Cardiac muscle cell (in vitro differentiated cells and primary cell): ENCODE measurements around the gene YES1. TPM values are rescaled to one million over a fixed set of nuclear protein-coding genes. Genes with fewer than 3 reads are reported as not detected.
"Not testable (repeated sequence)": the region's sequence is repeated elsewhere in the genome, so short reads cannot be mapped to it uniquely, and the experiment has no call there.

Experiments
- DNase-seq, 2 donors: peaks; one replicate each; pipeline versions ENCODE4 v3.0.0 to v3.0.0-alpha.2; 2010 to 2017; ENCODE audit warnings: low read depth in 1 of 2, low spot score in 1 of 2
- H3K27ac ChIP-seq: fragments of 200-600 bp; sonication (generic); 2 replicates; pipeline ENCODE4 v1.5.1; 2016
- H3K27me3 ChIP-seq: fragments of 200-600 bp; sonication (generic); 2 replicates; pipeline ENCODE4 v1.6.0; 2016; ENCODE audit warnings: control low read depth
- H3K36me3 ChIP-seq: fragments of 200-600 bp; sonication (generic); 2 replicates; pipeline ENCODE4 v1.5.1; 2016; ENCODE audit warnings: control low read depth
- H3K4me1 ChIP-seq: fragments of 200-600 bp; sonication (generic); 2 replicates; pipeline ENCODE4 v1.8.1; 2017; ENCODE audit warnings: low read depth, mild to moderate bottlenecking, mixed run types
- H3K4me3 ChIP-seq: fragments of 200-600 bp; sonication (generic); 2 replicates; pipeline ENCODE4 v1.5.1; 2016; ENCODE audit warnings: mild to moderate bottlenecking
- H3K9me3 ChIP-seq: fragments of 200-600 bp; sonication (generic); 2 replicates; pipeline ENCODE4 v1.5.1; 2017; ENCODE audit warnings: low read depth, mild to moderate bottlenecking, control low read depth
- polyA plus RNA-seq: library from polyadenylated mRNA; unstranded; fragments of >200 nt; fragmentation: Nextera tagmentation; extraction: Ambion mirVana; gene quantifications from 2 replicates; pipeline ENCODE4 v1.2.1, GENCODE V29; 2016
- total RNA-seq: library from RNA; depleted of rRNA; stranded (reverse); fragments of >200 nt; gene quantifications from 2 replicates; pipeline ENCODE4 v1.2.3, GENCODE V29; 2016
- TF ChIP-seq, protein P1 (sequence below): IDR thresholded peaks from 2 replicates; pipeline ENCODE4 v1.5.1; 2012; ENCODE audit warnings: low read depth, mild to moderate bottlenecking, low read length

Gene YES1
- total and polyA plus RNA-seq, 2 experiments from 2014 or later: 18.5 to 96.0 TPM

DNA sequence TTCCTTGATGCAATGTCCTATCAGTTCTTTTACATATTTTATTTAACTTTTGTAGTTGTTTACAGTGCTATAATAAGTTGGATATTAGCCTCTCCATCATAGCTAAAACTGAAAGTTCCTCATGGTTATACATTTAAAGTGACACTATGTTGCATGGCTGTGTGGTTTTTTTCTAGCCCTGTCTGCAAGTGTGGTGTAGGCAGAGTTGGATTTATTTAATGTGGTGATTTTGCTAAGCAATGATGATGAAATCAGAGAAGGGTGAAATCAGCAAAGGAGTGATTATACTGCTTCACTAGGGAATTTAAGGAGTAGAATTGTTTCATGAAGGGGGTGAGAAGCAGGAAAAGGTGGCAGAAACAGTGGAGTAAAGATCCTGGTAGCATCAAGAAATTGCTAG, 81.3 kb downstream of the YES1 start:
- peak in 1 of 2 donors; percentile 24 for DNase-seq
- Histone ChIP-seq H3K36me3 (peaks cover 21% of the 10 kb centered on the region), H3K4me3 (no peak overlapping the region), H3K27ac (no peak overlapping the region), H3K4me1 (no peaks in the 10 kb centered on the region), H3K27me3 (no peaks in the 10 kb centered on the region), H3K9me3 (no peaks in the 10 kb centered on the region)
- TF ChIP-seq, protein P1, sequence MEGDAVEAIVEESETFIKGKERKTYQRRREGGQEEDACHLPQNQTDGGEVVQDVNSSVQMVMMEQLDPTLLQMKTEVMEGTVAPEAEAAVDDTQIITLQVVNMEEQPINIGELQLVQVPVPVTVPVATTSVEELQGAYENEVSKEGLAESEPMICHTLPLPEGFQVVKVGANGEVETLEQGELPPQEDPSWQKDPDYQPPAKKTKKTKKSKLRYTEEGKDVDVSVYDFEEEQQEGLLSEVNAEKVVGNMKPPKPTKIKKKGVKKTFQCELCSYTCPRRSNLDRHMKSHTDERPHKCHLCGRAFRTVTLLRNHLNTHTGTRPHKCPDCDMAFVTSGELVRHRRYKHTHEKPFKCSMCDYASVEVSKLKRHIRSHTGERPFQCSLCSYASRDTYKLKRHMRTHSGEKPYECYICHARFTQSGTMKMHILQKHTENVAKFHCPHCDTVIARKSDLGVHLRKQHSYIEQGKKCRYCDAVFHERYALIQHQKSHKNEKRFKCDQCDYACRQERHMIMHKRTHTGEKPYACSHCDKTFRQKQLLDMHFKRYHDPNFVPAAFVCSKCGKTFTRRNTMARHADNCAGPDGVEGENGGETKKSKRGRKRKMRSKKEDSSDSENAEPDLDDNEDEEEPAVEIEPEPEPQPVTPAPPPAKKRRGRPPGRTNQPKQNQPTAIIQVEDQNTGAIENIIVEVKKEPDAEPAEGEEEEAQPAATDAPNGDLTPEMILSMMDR: no peak

DNA sequence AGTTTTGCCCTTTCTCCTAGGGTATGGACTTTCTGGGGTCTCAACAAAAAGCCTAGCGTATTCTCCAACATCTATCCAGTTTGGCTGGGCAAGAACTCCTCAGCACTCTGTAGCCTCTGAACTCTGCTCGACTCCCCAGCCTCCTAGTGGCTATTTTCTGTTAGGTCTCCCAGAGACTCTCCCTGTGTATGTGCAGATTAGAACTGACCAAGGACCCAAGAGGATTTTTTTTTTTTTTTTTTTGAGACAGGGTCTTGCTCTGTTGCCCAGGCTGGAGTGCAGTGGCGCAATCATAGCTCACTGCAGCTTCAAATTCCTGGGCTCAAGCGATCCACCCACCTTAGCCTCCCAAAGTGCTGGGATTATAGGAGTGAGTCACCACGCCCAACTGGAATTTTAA, 81.9 kb downstream of the YES1 start:
- H3K9me3 ChIP-seq, H3K4me1 ChIP-seq, H3K27ac ChIP-seq, H3K27me3 ChIP-seq, H3K4me3 ChIP-seq: not testable (repeated sequence)
- TF ChIP-seq, protein P1: peak; percentile 20
- peak in 1 of 2 donors; percentile 22 for DNase-seq
- H3K36me3 ChIP-seq: peaks cover 16% of the 10 kb centered on the region

DNA sequence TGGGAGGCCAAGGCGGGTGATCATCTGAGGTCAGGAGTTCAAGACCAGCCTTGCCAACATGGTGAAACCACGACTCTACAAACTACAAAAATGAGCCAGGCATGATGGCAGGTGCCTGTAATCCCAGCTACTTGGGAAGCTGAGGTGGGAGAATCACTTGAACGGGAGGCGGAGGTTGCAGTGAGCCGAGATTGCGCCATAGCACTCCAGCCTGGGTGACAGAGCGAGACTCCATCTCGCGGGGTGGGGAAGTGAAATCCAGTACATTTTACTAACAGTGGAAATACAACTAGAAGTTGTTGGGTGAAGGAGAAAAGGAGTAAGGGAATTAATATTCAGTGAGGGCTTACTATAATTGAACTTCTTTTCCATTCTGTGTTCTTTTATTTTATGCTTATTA, 86.4 kb downstream of the YES1 start:
- peaks cover 17% of the 10 kb centered on the region for H3K36me3 ChIP-seq
- TF ChIP-seq, protein P1: no peak
- no peaks in the 10 kb centered on the region for H3K4me1 ChIP-seq
- H3K27me3 ChIP-seq: no peaks in the 10 kb centered on the region
- H3K27ac ChIP-seq: no peak overlapping the region
- no peaks in the 10 kb centered on the region for H3K9me3 ChIP-seq
- no peak for DNase-seq
- H3K4me3 ChIP-seq: no peak overlapping the region

DNA sequence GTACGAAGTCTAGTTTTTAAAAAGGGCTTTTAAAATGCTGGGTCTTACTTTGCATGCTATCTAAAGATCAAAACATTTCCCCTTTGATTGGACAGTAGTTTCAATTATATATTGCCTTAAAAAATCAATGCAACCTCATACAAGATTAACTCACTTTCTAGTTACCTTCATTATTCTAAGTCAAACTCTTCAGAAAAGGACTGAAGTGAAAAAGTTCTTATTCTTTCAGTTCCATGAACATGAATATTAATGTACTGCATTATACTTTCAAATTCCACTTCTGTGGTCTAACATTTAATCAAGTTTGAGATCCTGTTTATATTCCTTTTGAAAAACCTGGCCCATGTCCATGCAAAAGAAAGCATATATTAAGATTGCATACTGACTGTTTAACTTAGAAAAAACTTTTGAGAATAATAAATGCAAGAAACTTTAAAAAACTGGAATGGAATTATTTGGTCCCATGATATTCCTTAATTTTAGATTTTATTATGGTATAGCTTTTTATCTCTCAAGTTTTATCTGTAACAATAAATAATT, 88.4 kb downstream of the YES1 start:
- no peaks in the 10 kb centered on the region for H3K9me3 ChIP-seq
- TF ChIP-seq, protein P1: no peak
- no peak for DNase-seq
- no peak overlapping the region for H3K27ac ChIP-seq
- no peaks in the 10 kb centered on the region for H3K4me1 ChIP-seq
- no peak overlapping the region for H3K4me3 ChIP-seq
- no peaks in the 10 kb centered on the region for H3K27me3 ChIP-seq
- peaks cover 15% of the 10 kb centered on the region for H3K36me3 ChIP-seq

DNA sequence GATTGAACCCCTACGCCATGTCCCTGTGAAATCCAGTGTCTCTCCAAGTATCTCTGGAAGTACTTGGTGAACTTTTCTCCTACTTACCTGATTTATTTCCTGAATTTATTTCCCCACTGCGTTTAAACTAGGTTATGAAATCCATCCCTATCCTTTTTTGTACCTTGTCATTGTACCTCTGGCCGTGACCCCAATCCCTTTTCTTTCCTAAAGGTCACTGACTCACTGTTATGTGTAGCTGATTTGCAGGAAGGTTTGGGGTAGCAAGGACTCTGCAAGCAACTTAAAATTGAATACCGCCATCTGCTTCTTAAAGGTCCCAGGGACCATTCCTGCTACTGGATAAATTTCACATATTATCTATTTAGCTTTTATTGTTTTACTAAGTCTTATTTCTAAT, 95.0 kb downstream of the YES1 start:
- Histone ChIP-seq H3K4me3 (no peak overlapping the region), H3K27ac (no peak overlapping the region), H3K36me3 (no peaks in the 10 kb centered on the region), H3K9me3 (no peaks in the 10 kb centered on the region), H3K27me3 (no peaks in the 10 kb centered on the region), H3K4me1 (no peaks in the 10 kb centered on the region)
- TF ChIP-seq, protein P1: no peak
- no peak for DNase-seq

DNA sequence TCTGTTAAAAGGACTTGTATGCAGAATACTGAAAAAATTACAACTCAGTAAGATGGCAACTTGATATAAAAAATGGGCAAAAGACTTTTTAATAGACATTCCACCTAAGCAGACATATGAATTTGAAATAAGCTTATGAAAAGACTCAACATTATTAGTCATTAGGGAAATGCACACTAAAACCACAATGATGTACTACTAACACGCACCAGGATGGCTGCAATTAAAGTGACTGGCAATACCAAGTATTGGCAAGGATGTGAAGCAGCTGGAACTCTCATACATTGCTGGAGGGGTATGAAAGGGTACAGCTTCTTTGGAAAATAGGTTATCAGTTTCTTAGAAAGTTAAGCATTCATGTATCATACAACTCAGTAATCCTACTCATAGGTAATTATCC, 96.4 kb downstream of the YES1 start:
- no peaks in the 10 kb centered on the region for H3K4me1 ChIP-seq
- TF ChIP-seq, protein P1: no peak

More for the DNA sequence above, 96.4 kb downstream of the YES1 start:
- H3K4me3 ChIP-seq: no peak overlapping the region
- peak in 1 of 2 donors; percentile 45 for DNase-seq
- H3K36me3 ChIP-seq: no peaks in the 10 kb centered on the region
- H3K27me3 ChIP-seq: no peaks in the 10 kb centered on the region
- no peaks in the 10 kb centered on the region for H3K9me3 ChIP-seq
- no peak overlapping the region for H3K27ac ChIP-seq
